ENCODE measurements around the gene NEK2. TPM values are rescaled to one million over a fixed set of nuclear protein-coding genes. Genes with fewer than 3 reads are reported as not detected.

The NEK2 gene
- total and polyA plus RNA-seq, 2 of the 13 experiments (the other 11 are each of a cell fraction or from before 2014, with no cell fraction given): 10.9 to 40.8 TPM

- Histone ChIP-seq H3K36me3 (replicated peaks in 1 of 2; ENCODE audit: control insufficient read depth in 1 of 2, insufficient read depth in 2 of 2, low read length in 2 of 2) (no peaks in the 10 kb centered on the region), H3K4me2 (ENCODE audit: low read depth, low read length) (no peak overlapping the region), H2AFZ (ENCODE audit: low read length) (no peak overlapping the region), H3K27ac (ENCODE audit: extremely low read length, insufficient read depth, low read length) (no peak overlapping the region), H3K4me1 (ENCODE audit: insufficient read depth, low read length) (peaks cover 15% of the 10 kb centered on the region), H3K9me3 (ENCODE audit: low read length) (no peaks in the 10 kb centered on the region), H4K20me1 (ENCODE audit: insufficient read depth, low read length) (no peaks in the 10 kb centered on the region), H3K27me3 (ENCODE audit: control insufficient read depth in 1 of 2, insufficient read depth in 2 of 2, low read length in 2 of 2) (no peaks in the 10 kb centered on the region; a peak in 1 of 5 replicates), H3K79me2 (ENCODE audit: insufficient read depth, low read length) (no peaks in the 10 kb centered on the region), H3K9ac (ENCODE audit: insufficient read depth, low read depth, low read length) (no peak overlapping the region), H3K4me3 (replicated peaks in 1 of 3; ENCODE audit: insufficient read depth in 1 of 3, low read depth in 2 of 3, low read length in 3 of 3) (no peak overlapping the region)
- TF ChIP-seq BCL3 (CRISPR knock-in tag; IDR thresholded peaks at IDR 0.05): no peak
- TF ChIP-seq ELF1 (CRISPR knock-in tag; IDR thresholded peaks at IDR 0.05): no peak
- TF ChIP-seq EEA1 (CRISPR knock-in tag; IDR thresholded peaks at IDR 0.05; ENCODE audit: borderline replicate concordance): no peak
- no peak for TF ChIP-seq ZSCAN30 (CRISPR knock-in tag; IDR thresholded peaks at IDR 0.05)
- TF ChIP-seq ZNF761 (CRISPR knock-in tag; conservative IDR thresholded peaks at IDR 0.05): no peak
- no peak for TF ChIP-seq E2F2 (CRISPR knock-in tag; IDR thresholded peaks at IDR 0.05; ENCODE audit: borderline replicate concordance)
- TF ChIP-seq DMAP1 (CRISPR knock-in tag; IDR thresholded peaks at IDR 0.05): no peak
- TF ChIP-seq PCBP1 (IDR thresholded peaks at IDR 0.05; ENCODE audit: borderline replicate concordance, low read depth, low read length): no peak
- TF ChIP-seq CREM (IDR thresholded peaks at IDR 0.05): no peak
- no peak for TF ChIP-seq CREM (CRISPR knock-in tag; IDR thresholded peaks at IDR 0.05)
- POLR2A ChIA-PET: no interaction called here
- in situ Hi-C loops (cut with HindIII; ENCODE audit: extremely low pct_ligation_motif_present, low pct_unique_long_range_greater_than_20kb): no loop called here
- ATAC-seq (no peak), FAIRE-seq (no peak), DNase-seq (ENCODE audit: low spot score) (no peak)
- intact Hi-C loops (cut with micrococcal nuclease; ENCODE audit: unreplicated experiment): no loop called here
- 79% methylated on average over 5 of the region's 5 CpGs for WGBS (ENCODE audit: low lambda C conversion rate)
- CTCF ChIA-PET (ENCODE audit: low intra/inter-chr PET ratio, low total read pairs): no interaction called here
- BruUV-seq (replicated peaks): no TSS peak
Observed at GRCh38 chr1:211714154-211714553, 38.7 kb upstream of the NEK2 start.

Data from HepG2 (cell line).